ENCODE data around the gene GPR83.

The GPR83 gene

GRCh38 chr11:94400839-94401772 is at the start of gene GPR83:
Gene GPR83 (minus strand): TSS chr11:94401419. CDS start chr11:94401247, 172 bp downstream.
- no peak within 1 kb of the TSS for H3K4me3 ChIP-seq (ENCODE audit: insufficient read depth, low read length, poor library complexity, severe bottlenecking)
- H3K36me3 ChIP-seq (ENCODE audit: low read length) = no peaks in the 10 kb centered on the region
- H3K9ac ChIP-seq (ENCODE audit: low read length) = no peak within 1 kb of the TSS

GRCh38 chr11:94450048-94450447 is 48.8 kb upstream of the GPR83 start:
- no peaks in the 10 kb centered on the region for H3K9me3 ChIP-seq (ENCODE audit: insufficient read depth, low read length)
- H3K79me2 ChIP-seq (ENCODE audit: insufficient read depth, low read length) = no peaks in the 10 kb centered on the region
- H4K20me1 ChIP-seq (ENCODE audit: low read depth, low read length) = no peaks in the 10 kb centered on the region
- H3K27me3 ChIP-seq (ENCODE audit: low read length) = no peaks in the 10 kb centered on the region
- TF ChIP-seq CTCF (IDR thresholded peaks at IDR 0.05; ENCODE audit: insufficient read depth, low read length, poor library complexity, severe bottlenecking) (no peak), EZH2phosphoT487 (conservative IDR thresholded peaks at IDR 0.05; ENCODE audit: low read length) (no peak)
- no peak overlapping the region for H3K27ac ChIP-seq (ENCODE audit: low read depth, low read length)
- no peak overlapping the region for H3K4me2 ChIP-seq (ENCODE audit: low read depth, low read length, poor library complexity, severe bottlenecking)
- no peak overlapping the region for H2AFZ ChIP-seq (ENCODE audit: low read depth, low read length, severe bottlenecking)
- H3K4me3 ChIP-seq (ENCODE audit: insufficient read depth, low read length, poor library complexity, severe bottlenecking) = no peak overlapping the region
- no peak overlapping the region for H3K9ac ChIP-seq (ENCODE audit: low read length)
- peaks cover 15% of the 10 kb centered on the region; the same call in 1 of the 2 replicates for H3K36me3 ChIP-seq (ENCODE audit: low read length)
- H3K9me2 ChIP-seq (replicated peaks; ENCODE audit: insufficient read depth, low read length) = no peaks in the 10 kb centered on the region
- H3F3A ChIP-seq (ENCODE audit: insufficient read depth) = no peaks in the 10 kb centered on the region

More at GRCh38 chr11:94400839-94401772, at the start of gene GPR83:
- H3K27me3 ChIP-seq (ENCODE audit: low read length) = no peaks in the 10 kb centered on the region
- H4K20me1 ChIP-seq (ENCODE audit: low read depth, low read length) = no peaks in the 10 kb centered on the region
- no peaks in the 10 kb centered on the region for H3K9me2 ChIP-seq (replicated peaks; ENCODE audit: insufficient read depth, low read length)
- no peaks in the 10 kb centered on the region for H3K9me3 ChIP-seq (ENCODE audit: insufficient read depth, low read length)
- no peak within 1 kb of the TSS for H3K27ac ChIP-seq (ENCODE audit: low read depth, low read length)
- H2AFZ ChIP-seq (ENCODE audit: low read depth, low read length, severe bottlenecking) = no peak within 1 kb of the TSS
- TF ChIP-seq EZH2phosphoT487 (conservative IDR thresholded peaks at IDR 0.05; ENCODE audit: low read length) (no peak), CTCF (IDR thresholded peaks at IDR 0.05; ENCODE audit: insufficient read depth, low read length, poor library complexity, severe bottlenecking) (no peak)
- H3F3A ChIP-seq (ENCODE audit: insufficient read depth) = no peaks in the 10 kb centered on the region
- no peak within 1 kb of the TSS for H3K4me2 ChIP-seq (ENCODE audit: low read depth, low read length, poor library complexity, severe bottlenecking)
- H3K79me2 ChIP-seq (ENCODE audit: insufficient read depth, low read length) = no peaks in the 10 kb centered on the region

GRCh38 chr11:94449437-94449836 is 48.2 kb upstream of the GPR83 start:
- H3K9me2 ChIP-seq (replicated peaks; ENCODE audit: insufficient read depth, low read length) = no peaks in the 10 kb centered on the region
- H3K27ac ChIP-seq (ENCODE audit: low read depth, low read length) = no peak overlapping the region
- no peaks in the 10 kb centered on the region for H3K27me3 ChIP-seq (ENCODE audit: low read length)
- no peaks in the 10 kb centered on the region for H3F3A ChIP-seq (ENCODE audit: insufficient read depth)
- H3K9ac ChIP-seq (ENCODE audit: low read length) = no peak overlapping the region
- TF ChIP-seq EZH2phosphoT487 (conservative IDR thresholded peaks at IDR 0.05; ENCODE audit: low read length) (no peak), CTCF (IDR thresholded peaks at IDR 0.05; ENCODE audit: insufficient read depth, low read length, poor library complexity, severe bottlenecking) (no peak)
- H2AFZ ChIP-seq (ENCODE audit: low read depth, low read length, severe bottlenecking) = no peak overlapping the region
- H3K4me2 ChIP-seq (ENCODE audit: low read depth, low read length, poor library complexity, severe bottlenecking) = no peak overlapping the region
- H3K9me3 ChIP-seq (ENCODE audit: insufficient read depth, low read length) = no peaks in the 10 kb centered on the region
- H3K4me3 ChIP-seq (ENCODE audit: insufficient read depth, low read length, poor library complexity, severe bottlenecking) = no peak overlapping the region
- peaks cover 17% of the 10 kb centered on the region; the same call in 1 of the 2 replicates for H3K36me3 ChIP-seq (ENCODE audit: low read length)
- no peaks in the 10 kb centered on the region for H4K20me1 ChIP-seq (ENCODE audit: low read depth, low read length)
- no peaks in the 10 kb centered on the region for H3K79me2 ChIP-seq (ENCODE audit: insufficient read depth, low read length)

Measured in SU-DHL-6 (cell line).